Measurements from ENCODE around the gene RNF19B. TPM values are rescaled to one million over a fixed set of nuclear protein-coding genes. Genes with fewer than 3 reads are reported as not detected.

RNF19B gene
- total RNA-seq, 2 experiments from 2014 or later = 33.4 to 37.4 TPM

- no peak for DNase-seq
- intact Hi-C loops (cut with DNase I, micrococcal nuclease) = no loop called here
- H3K27me3 ChIP-seq (ENCODE audit: control insufficient read depth in 1 of 2, insufficient read depth in 2 of 2, low read length in 2 of 2) = no peaks in the 10 kb centered on the region
- Mint-ChIP-seq H3K27ac (peak overlapping the region; percentile 59), H3K4me3 (no peak overlapping the region), H3K27me3 (no peaks in the 10 kb centered on the region), H3K36me3 (ENCODE audit: low read depth) (no peaks in the 10 kb centered on the region), H3K9me3 (no peaks in the 10 kb centered on the region), H3K4me1 (ENCODE audit: low read depth) (peaks cover 22% of the 10 kb centered on the region)
- ATAC-seq (ENCODE audit: poor library complexity) = no peak
- H3K4me1 ChIP-seq (ENCODE audit: insufficient read depth, low read length) = peaks cover 38% of the 10 kb centered on the region
- no peak overlapping the region for H3K4me3 ChIP-seq (ENCODE audit: low read length)
- peak overlapping the region in 1 of 2 donors; percentile 70 for H3K27ac ChIP-seq (ENCODE audit: low read depth in 1 of 2, low read length in 2 of 2)
- no peak for TF ChIP-seq CTCF (IDR thresholded peaks at IDR 0.05)
- H3K9me3 ChIP-seq (ENCODE audit: control insufficient read depth in 1 of 2, insufficient read depth in 1 of 2, low read length in 2 of 2) = no peaks in the 10 kb centered on the region
- CTCF ChIA-PET = interaction anchor here (1.3 kb wide), 1 partner anchor 9 kb away, joined by 3 read pairs; no protein-coding TSS in a partner anchor
- no peaks in the 10 kb centered on the region for H3K36me3 ChIP-seq (ENCODE audit: insufficient read depth, low read length)
- POLR2A ChIA-PET = interaction anchor here (0.8 to 2.6 kb wide), 2 partner anchors 11 to 27 kb away, joined by 4 to 10 read pairs; partner anchors contain the start of gene RNF19B
Measured at GRCh38 chr1:32991819-32992488, 27.3 kb upstream of the RNF19B start.

- no peak overlapping the region for H3K4me3 ChIP-seq (ENCODE audit: low read length)
- no peaks in the 10 kb centered on the region for H3K36me3 ChIP-seq (ENCODE audit: insufficient read depth, low read length)
- Mint-ChIP-seq H3K36me3 (ENCODE audit: low read depth) (no peaks in the 10 kb centered on the region), H3K9me3 (no peaks in the 10 kb centered on the region), H3K27me3 (no peaks in the 10 kb centered on the region), H3K4me3 (no peak overlapping the region), H3K4me1 (ENCODE audit: low read depth) (peaks cover 22% of the 10 kb centered on the region), H3K27ac (no peak overlapping the region)
- H3K9me3 ChIP-seq (ENCODE audit: control insufficient read depth in 1 of 2, insufficient read depth in 1 of 2, low read length in 2 of 2) = no peaks in the 10 kb centered on the region
- DNase-seq = no peak
- ChIA-PET POLR2A (interaction anchor here (2.6 kb wide), 1 partner anchor 10 kb away, joined by 10 read pairs; no protein-coding TSS in a partner anchor), CTCF (interaction anchor here (1.3 kb wide), 1 partner anchor 10 kb away, joined by 3 read pairs; no protein-coding TSS in a partner anchor)
- H3K27me3 ChIP-seq (ENCODE audit: control insufficient read depth in 1 of 2, insufficient read depth in 2 of 2, low read length in 2 of 2) = no peaks in the 10 kb centered on the region
- H3K4me1 ChIP-seq (ENCODE audit: insufficient read depth, low read length) = peaks cover 39% of the 10 kb centered on the region
- TF ChIP-seq CTCF (IDR thresholded peaks at IDR 0.05) = no peak
- no peak for ATAC-seq (ENCODE audit: poor library complexity)
- intact Hi-C loops (cut with DNase I, micrococcal nuclease) = no loop called here
- H3K27ac ChIP-seq (ENCODE audit: low read depth in 1 of 2, low read length in 2 of 2) = peak overlapping the region in 1 of 2 donors; percentile 70
Measured at GRCh38 chr1:32991386-32991785, 26.8 kb upstream of the RNF19B start.

GRCh38 chr1:32990887-32991286, 26.3 kb upstream of the RNF19B start:
- no peaks in the 10 kb centered on the region for H3K27me3 ChIP-seq (ENCODE audit: control insufficient read depth in 1 of 2, insufficient read depth in 2 of 2, low read length in 2 of 2)
- H3K4me1 ChIP-seq (ENCODE audit: insufficient read depth, low read length) = peaks cover 40% of the 10 kb centered on the region
- H3K9me3 Mint-ChIP-seq = no peaks in the 10 kb centered on the region
- no peak for TF ChIP-seq CTCF (IDR thresholded peaks at IDR 0.05)
- H3K4me1 Mint-ChIP-seq (ENCODE audit: low read depth) = peaks cover 22% of the 10 kb centered on the region
- H3K4me3 Mint-ChIP-seq = no peak overlapping the region
- ATAC-seq (ENCODE audit: poor library complexity) = no peak
- no peak for DNase-seq
- H3K27me3 Mint-ChIP-seq = no peaks in the 10 kb centered on the region
- H3K9me3 ChIP-seq (ENCODE audit: control insufficient read depth in 1 of 2, insufficient read depth in 1 of 2, low read length in 2 of 2) = no peaks in the 10 kb centered on the region
- no peak overlapping the region for H3K4me3 ChIP-seq (ENCODE audit: low read length)
- ChIA-PET CTCF (interaction anchor here (1.3 kb wide), 1 partner anchor 10 kb away, joined by 3 read pairs; no protein-coding TSS in a partner anchor), POLR2A (no interaction called here)
- H3K36me3 Mint-ChIP-seq (ENCODE audit: low read depth) = no peaks in the 10 kb centered on the region
- H3K36me3 ChIP-seq (ENCODE audit: insufficient read depth, low read length) = no peaks in the 10 kb centered on the region
- no peak overlapping the region for H3K27ac ChIP-seq (ENCODE audit: low read depth in 1 of 2, low read length in 2 of 2)
- H3K27ac Mint-ChIP-seq = no peak overlapping the region
- intact Hi-C loops (cut with DNase I, micrococcal nuclease) = no loop called here
